WTC11 (cell line): ENCODE measurements around the gene TPRX2. TPM values are rescaled to one million over a fixed set of nuclear protein-coding genes. Genes with fewer than 3 reads are reported as not detected.
"Not testable (repeated sequence)": the region's sequence is repeated elsewhere in the genome, so short reads cannot be mapped to it uniquely, and the experiment has no call there.

Experiments
- ATAC-seq: fragments of 200-7000 bp; cut with Tn5 transposase; 2 replicates; pipeline ENCODE4 v1.10.0; 2021; ENCODE audit warnings: mild to moderate bottlenecking, moderate library complexity
- CTCF ChIA-PET: fragments of 300-600 bp; sonication (Branson Sonifier 250); formaldehyde crosslinking; loops from one replicate; lab custom pipeline; 2021; ENCODE audit warnings: antibody characterized with exemption; lab: Charles Lee
- POLR2A ChIA-PET: fragments of 350-600 bp; sonication (Branson Sonifier 250); formaldehyde crosslinking; loops from one replicate; lab custom pipeline; 2021; ENCODE audit warnings: antibody characterized with exemption; lab: Charles Lee
- DNase-seq: peaks from one replicate; pipeline ENCODE4 v3.0.0; 2021; ENCODE audit warnings: low spot score
- H3K27ac Mint-ChIP-seq: 2 replicates; pipeline ENCODE4 v1.8.0; 2021; ENCODE audit warnings: mixed read lengths
- H3K27me3 Mint-ChIP-seq: 2 replicates; pipeline ENCODE4 v1.8.0; 2021; ENCODE audit warnings: low read depth, mild to moderate bottlenecking, moderate library complexity, mixed read lengths
- H3K36me3 Mint-ChIP-seq: 2 replicates; pipeline ENCODE4 v1.8.0; 2021; ENCODE audit warnings: mixed read lengths
- H3K4me1 Mint-ChIP-seq: 2 replicates; pipeline ENCODE4 v1.8.0; 2022; ENCODE audit warnings: mixed read lengths
- H3K4me3 Mint-ChIP-seq: 2 replicates; pipeline ENCODE4 v1.8.0; 2021; ENCODE audit warnings: mild to moderate bottlenecking, moderate library complexity, mixed read lengths
- H3K9me3 Mint-ChIP-seq: 2 replicates; pipeline ENCODE4 v1.8.0; 2021; ENCODE audit warnings: mixed read lengths
- EMX1 ChIP-seq: fragments of 250-450 bp; sonication (Bioruptor Pico); IDR thresholded peaks from 2 replicates; pipeline ENCODE4 v1.8.0; 2021; ENCODE audit warnings: mild to moderate bottlenecking
- ETV6 ChIP-seq: sonication (generic); formaldehyde crosslinking; IDR thresholded peaks from 2 replicates; pipeline ENCODE4 v1.8.1; 2022; ENCODE audit warnings: mild to moderate bottlenecking, missing genetic modification reagents
- GABPB1 ChIP-seq: sonication (generic); formaldehyde crosslinking; IDR thresholded peaks from 2 replicates; pipeline ENCODE4 v1.8.1; 2023; ENCODE audit warnings: mild to moderate bottlenecking, missing genetic modification reagents
- JUN ChIP-seq: sonication (generic); formaldehyde crosslinking; IDR thresholded peaks from 2 replicates; pipeline ENCODE4 v1.8.0; 2023; ENCODE audit warnings: mild to moderate bottlenecking, missing genetic modification reagents
- MYBL2 ChIP-seq: sonication (generic); formaldehyde crosslinking; IDR thresholded peaks from 2 replicates; pipeline ENCODE4 v1.8.1; 2023; ENCODE audit warnings: mild to moderate bottlenecking, moderate library complexity, missing genetic modification reagents
- NR2C2 ChIP-seq: sonication (generic); formaldehyde crosslinking; IDR thresholded peaks from 2 replicates; pipeline ENCODE4 v1.8.0; 2022; ENCODE audit warnings: mild to moderate bottlenecking, missing genetic modification reagents
- NR3C1 ChIP-seq: sonication (generic); formaldehyde crosslinking; conservative IDR thresholded peaks from 2 replicates; pipeline ENCODE4 v1.8.1; 2023; ENCODE audit warnings: low read depth, mild to moderate bottlenecking, missing genetic modification reagents
- SMAD4 ChIP-seq: sonication (generic); formaldehyde crosslinking; IDR thresholded peaks from 2 replicates; pipeline ENCODE4 v1.8.0; 2022; ENCODE audit warnings: mild to moderate bottlenecking, missing genetic modification reagents
- TCF7 ChIP-seq: sonication (generic); formaldehyde crosslinking; IDR thresholded peaks from 2 replicates; pipeline ENCODE4 v1.8.0; 2022; ENCODE audit warnings: mild to moderate bottlenecking, low read depth, missing genetic modification reagents, moderate library complexity
- TP53 ChIP-seq: sonication (generic); formaldehyde crosslinking; IDR thresholded peaks from 2 replicates; pipeline ENCODE4 v1.8.1; 2023; ENCODE audit warnings: mild to moderate bottlenecking, missing genetic modification reagents
- ZNF121 ChIP-seq: sonication (generic); formaldehyde crosslinking; IDR thresholded peaks from 2 replicates; pipeline ENCODE4 v1.8.0; 2023; ENCODE audit warnings: missing genetic modification reagents
- ZNF317 ChIP-seq: sonication (generic); formaldehyde crosslinking; IDR thresholded peaks from 2 replicates; pipeline ENCODE4 v1.8.1; 2023; ENCODE audit warnings: low read depth, mild to moderate bottlenecking, moderate library complexity, missing genetic modification reagents, borderline replicate concordance
- ZSCAN18 ChIP-seq: fragments of 250-450 bp; sonication (Bioruptor Pico); IDR thresholded peaks from 2 replicates; pipeline ENCODE4 v2.1.2; 2022; ENCODE audit warnings: mild to moderate bottlenecking, moderate library complexity
- total RNA-seq: library from RNA; stranded (reverse); gene quantifications from 3 replicates; pipeline ENCODE4 v1.2.3, GENCODE V29; 2021
- TF ChIP-seq, protein P1 (sequence below): fragments of 250-450 bp; sonication (Bioruptor Pico); IDR thresholded peaks from 2 replicates; pipeline ENCODE4 v1.9.0; 2021; ENCODE audit warnings: moderate library complexity, mild to moderate bottlenecking, inconsistent platforms, borderline replicate concordance
- TF ChIP-seq, protein P2 (sequence below): sonication (generic); formaldehyde crosslinking; IDR thresholded peaks from 2 replicates; pipeline ENCODE4 v1.8.1; 2023; ENCODE audit warnings: mild to moderate bottlenecking, missing genetic modification reagents, moderate library complexity
- TF ChIP-seq, protein P3 (sequence below): fragments of 250-450 bp; sonication (Bioruptor Pico); conservative IDR thresholded peaks from 2 replicates; pipeline ENCODE4 v1.9.0; 2021; ENCODE audit warnings: mild to moderate bottlenecking

TPRX2 gene
- total RNA-seq, 1 experiment from 2014 or later, result not detected

- peaks cover 23% of the 10 kb centered on the region for H3K4me1 Mint-ChIP-seq
- H3K27me3 Mint-ChIP-seq, result no peaks in the 10 kb centered on the region
- H3K36me3 Mint-ChIP-seq, result no peaks in the 10 kb centered on the region
- POLR2A ChIA-PET, result no interaction called here
- no peaks in the 10 kb centered on the region for H3K9me3 Mint-ChIP-seq
- no peak for DNase-seq
- no peak for ATAC-seq
- no peak overlapping the region for H3K4me3 Mint-ChIP-seq
- CTCF ChIA-PET, result interaction anchor here (1.0 kb wide), 1 partner anchor 14 kb away, joined by 3 read pairs; no protein-coding TSS in a partner anchor
- H3K27ac Mint-ChIP-seq, result no peak overlapping the region
- TF ChIP-seq NR2C2 (no peak), ETV6 (CRISPR knock-in tag) (no peak), TCF7 (CRISPR knock-in tag) (no peak), ZNF121 (CRISPR knock-in tag) (no peak), ZSCAN18 (CRISPR knock-in tag) (no peak), JUN (no peak), NR3C1 (CRISPR knock-in tag) (no peak), GABPB1 (no peak)
- TF ChIP-seq, protein P1, sequence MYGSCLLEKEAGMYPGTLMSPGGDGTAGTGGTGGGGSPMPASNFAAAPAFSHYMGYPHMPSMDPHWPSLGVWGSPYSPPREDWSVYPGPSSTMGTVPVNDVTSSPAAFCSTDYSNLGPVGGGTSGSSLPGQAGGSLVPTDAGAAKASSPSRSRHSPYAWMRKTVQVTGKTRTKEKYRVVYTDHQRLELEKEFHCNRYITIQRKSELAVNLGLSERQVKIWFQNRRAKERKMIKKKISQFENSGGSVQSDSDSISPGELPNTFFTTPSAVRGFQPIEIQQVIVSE (CRISPR knock-in tag), result no peak
- TF ChIP-seq, protein P2, sequence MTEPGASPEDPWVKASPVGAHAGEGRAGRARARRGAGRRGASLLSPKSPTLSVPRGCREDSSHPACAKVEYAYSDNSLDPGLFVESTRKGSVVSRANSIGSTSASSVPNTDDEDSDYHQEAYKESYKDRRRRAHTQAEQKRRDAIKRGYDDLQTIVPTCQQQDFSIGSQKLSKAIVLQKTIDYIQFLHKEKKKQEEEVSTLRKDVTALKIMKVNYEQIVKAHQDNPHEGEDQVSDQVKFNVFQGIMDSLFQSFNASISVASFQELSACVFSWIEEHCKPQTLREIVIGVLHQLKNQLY (CRISPR knock-in tag), result no peak
Measured at GRCh38 chr19:47854459-47854858, 4.6 kb upstream of the TPRX2 start.

DNA sequence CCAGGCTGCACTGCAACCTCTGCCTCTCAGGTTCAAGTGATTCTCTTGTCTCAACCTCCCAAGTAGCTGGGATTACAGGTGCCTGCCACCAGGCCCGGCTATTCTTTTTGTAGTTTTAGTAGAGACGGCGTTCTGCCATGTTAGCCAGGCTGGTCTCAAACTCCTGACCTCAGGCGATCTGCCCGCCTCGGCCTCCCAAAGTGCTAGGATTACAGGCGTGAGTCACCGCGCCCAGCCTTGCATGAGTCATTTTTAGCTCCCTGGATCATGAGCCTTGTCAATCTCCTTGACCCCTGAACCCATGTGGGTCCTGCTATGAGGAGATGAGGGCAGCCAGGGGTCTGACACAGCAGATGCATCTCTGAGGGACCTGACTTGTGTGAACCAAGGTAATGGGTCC lies 804 bp upstream of the TPRX2 start:
- DNase-seq, ATAC-seq, POLR2A ChIA-PET, H3K27me3 Mint-ChIP-seq, H3K4me1 Mint-ChIP-seq, H3K9me3 Mint-ChIP-seq, H3K36me3 Mint-ChIP-seq, H3K4me3 Mint-ChIP-seq: not testable (repeated sequence)
- CTCF ChIA-PET, result interaction anchor here (1.0 to 1.5 kb wide), 4 partner anchors 8 to 145 kb away, joined by 3 to 5 read pairs (median 3); no protein-coding TSS in a partner anchor
- H3K27ac Mint-ChIP-seq, result peak overlapping the region; percentile 60; the same call in 1 of the 2 replicates

DNA sequence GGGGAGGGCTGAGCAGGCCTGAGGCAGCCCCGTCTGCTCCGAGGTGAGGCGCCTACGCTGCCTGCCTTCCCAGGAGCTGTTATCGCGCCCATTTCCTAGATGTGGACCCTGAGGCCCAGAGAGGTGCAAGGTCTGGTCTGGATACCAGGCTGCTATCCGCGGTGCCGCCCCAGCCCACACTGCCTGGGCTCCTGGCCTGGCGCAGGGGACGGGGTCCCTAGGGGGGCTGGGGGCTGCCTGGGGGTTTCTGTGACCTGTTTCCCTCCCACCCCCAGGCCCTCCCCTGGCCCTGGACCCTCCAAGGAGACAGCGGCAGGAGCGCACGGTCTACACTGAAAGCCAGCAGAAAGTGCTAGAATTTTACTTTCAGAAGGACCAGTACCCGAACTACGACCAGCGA lies 803 bp downstream of the TPRX2 start:
- ATAC-seq, CTCF ChIA-PET, H3K27ac Mint-ChIP-seq, H3K27me3 Mint-ChIP-seq, H3K9me3 Mint-ChIP-seq, H3K4me3 Mint-ChIP-seq, POLR2A ChIA-PET, H3K36me3 Mint-ChIP-seq, DNase-seq: not testable (repeated sequence)
- peaks cover 17% of the 10 kb centered on the region for H3K4me1 Mint-ChIP-seq

- Mint-ChIP-seq H3K9me3 (peaks cover 6% of the 10 kb centered on the region; the same call in 1 of the 2 replicates), H3K27ac (no peak overlapping the region), H3K36me3 (no peaks in the 10 kb centered on the region), H3K4me3 (no peak overlapping the region), H3K4me1 (peaks cover 21% of the 10 kb centered on the region), H3K27me3 (no peaks in the 10 kb centered on the region)
- ATAC-seq, result peak; percentile 17; the same call in 1 of the 2 replicates
- DNase-seq, result no peak
- POLR2A ChIA-PET, result no interaction called here
- CTCF ChIA-PET, result no interaction called here
- no peak for TF ChIP-seq ZNF317
- no peak for TF ChIP-seq EMX1 (CRISPR knock-in tag)
- TF ChIP-seq TP53 (CRISPR knock-in tag), result no peak
- no peak for TF ChIP-seq MYBL2 (CRISPR knock-in tag)
- TF ChIP-seq SMAD4 (CRISPR knock-in tag), result no peak
- TF ChIP-seq, protein P3, sequence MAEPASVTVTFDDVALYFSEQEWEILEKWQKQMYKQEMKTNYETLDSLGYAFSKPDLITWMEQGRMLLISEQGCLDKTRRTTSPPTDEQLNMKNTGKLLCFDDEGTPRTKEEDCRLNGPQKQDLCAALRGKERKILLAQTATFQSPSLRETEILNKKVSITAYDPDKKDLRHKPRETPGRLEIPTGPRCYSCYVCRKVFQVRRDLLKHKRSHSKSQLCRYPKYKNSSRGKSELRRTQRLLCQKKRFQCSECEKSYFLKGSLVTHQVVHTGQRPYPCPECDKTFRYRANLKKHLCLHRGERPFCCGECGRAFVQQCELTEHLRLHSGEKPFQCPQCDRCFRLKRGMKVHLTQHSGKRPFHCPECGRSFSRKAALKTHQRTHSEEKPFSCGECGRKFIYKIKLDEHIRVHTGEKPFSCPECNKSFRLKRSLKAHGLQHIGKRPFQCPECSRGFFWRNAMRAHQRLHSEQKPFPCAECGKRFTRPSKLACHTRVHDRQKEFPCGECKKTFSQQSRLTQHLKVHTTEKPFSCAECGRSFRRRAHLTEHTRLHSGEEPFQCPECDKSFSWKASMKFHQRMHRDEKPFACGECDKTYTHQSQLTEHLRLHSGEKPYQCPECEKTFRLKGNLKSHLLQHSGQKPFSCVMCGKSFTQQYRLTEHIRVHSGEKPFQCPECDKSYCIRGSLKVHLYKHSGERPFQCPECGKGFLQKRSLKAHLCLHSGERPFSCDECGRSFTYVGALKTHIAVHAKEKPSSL (CRISPR knock-in tag), result no peak
Measured at GRCh38 chr19:47860602-47861297, 1.7 kb downstream of the TPRX2 start.
